DND-41 (cell line): Measurements from ENCODE around the gene RETREG2.

Source experiments
- ATAC-seq: fragments of 200-7000 bp; cut with Tn5 transposase; 3 replicates; pipeline ENCODE4 v1.9.1; 2021; ENCODE audit warnings: low read depth; ENCODE audit not compliant: insufficient read depth
- DNase-seq: peaks from one replicate; pipeline ENCODE4 v3.0.0-alpha.2; 2020
- H2AFZ ChIP-seq: 2 replicates; pipeline ENCODE4 v1.6.0; 2012; ENCODE audit warnings: low read depth, low read length
- H3K27ac ChIP-seq: 2 replicates; pipeline ENCODE4 v1.5.1; 2012; ENCODE audit warnings: low read length, inconsistent platforms
- H3K27me3 ChIP-seq: fragments of 200-600 bp; sonication (generic); 2 replicates; pipeline ENCODE4 v1.6.0; 2012; ENCODE audit warnings: low read length, mild to moderate bottlenecking, inconsistent platforms; ENCODE audit not compliant: insufficient read depth, poor library complexity
- H3K36me3 ChIP-seq: 2 replicates; pipeline ENCODE4 v1.5.1; 2012; ENCODE audit warnings: low read length, inconsistent platforms; ENCODE audit not compliant: insufficient read depth
- H3K4me1 ChIP-seq: 2 replicates; pipeline ENCODE4 v1.5.1; 2012; ENCODE audit warnings: mild to moderate bottlenecking, low read length; ENCODE audit not compliant: insufficient read depth
- H3K4me2 ChIP-seq: 2 replicates; pipeline ENCODE4 v1.6.0; 2012; ENCODE audit warnings: mild to moderate bottlenecking, moderate library complexity, low read length, inconsistent platforms; ENCODE audit not compliant: insufficient read depth
- H3K4me3 ChIP-seq, 2 experiments: fragments of 200-600 bp in 1 of 2; shearing (Covaris generic) in 1 of 2; 2 replicates each; pipeline ENCODE4 v1.5.1; 2012 to 2016; ENCODE audit warnings: inconsistent platforms in 2 of 2, low read length in 2 of 2, mild to moderate bottlenecking in 2 of 2, low read depth in 1 of 2, moderate library complexity in 1 of 2
- H3K79me2 ChIP-seq: 2 replicates; pipeline ENCODE4 v1.6.0; 2012; ENCODE audit warnings: low read length, inconsistent platforms; ENCODE audit not compliant: insufficient read depth
- H3K9ac ChIP-seq: 2 replicates; pipeline ENCODE4 v1.6.0; 2012; ENCODE audit warnings: low read depth, mild to moderate bottlenecking, inconsistent platforms, low read length, moderate library complexity
- H3K9me3 ChIP-seq: 2 replicates; pipeline ENCODE4 v1.5.1; 2012; ENCODE audit warnings: low read length, moderate library complexity, mild to moderate bottlenecking, inconsistent platforms; ENCODE audit not compliant: insufficient read depth, severe bottlenecking
- H4K20me1 ChIP-seq: 2 replicates; pipeline ENCODE4 v1.6.0; 2012; ENCODE audit warnings: low read length; ENCODE audit not compliant: insufficient read depth
- CTCF ChIP-seq: IDR thresholded peaks from 2 replicates; pipeline ENCODE4 v1.5.1; 2012; ENCODE audit warnings: borderline replicate concordance, low read length, moderate library complexity, mild to moderate bottlenecking; ENCODE audit not compliant: poor library complexity, severe bottlenecking; ENCODE audit errors: extremely low read depth
- EZH2 ChIP-seq: IDR thresholded peaks from 3 replicates; pipeline ENCODE4 v1.6.1; 2012; ENCODE audit warnings: borderline replicate concordance, low read depth, mild to moderate bottlenecking, moderate library complexity, low read length, inconsistent platforms; ENCODE audit not compliant: severe bottlenecking

The RETREG2 gene

GRCh38 chr2:219131327-219131726 is 46.7 kb upstream of the RETREG2 start:
- no peak overlapping the region for H3K4me3 ChIP-seq
- H3K27me3 ChIP-seq = no peaks in the 10 kb centered on the region
- H2AFZ ChIP-seq = no peak overlapping the region
- H3K79me2 ChIP-seq = no peaks in the 10 kb centered on the region
- no peaks in the 10 kb centered on the region for H3K36me3 ChIP-seq
- H3K27ac ChIP-seq = no peak overlapping the region
- no peak overlapping the region for H3K4me2 ChIP-seq
- no peak overlapping the region for H3K9ac ChIP-seq
- no peak for ATAC-seq
- no peaks in the 10 kb centered on the region for H3K4me1 ChIP-seq
- H4K20me1 ChIP-seq = peaks cover 5% of the 10 kb centered on the region; the same call in 1 of the 2 replicates
- DNase-seq = no peak
- TF ChIP-seq CTCF (no peak), EZH2 (no peak)
- H3K9me3 ChIP-seq = no peaks in the 10 kb centered on the region

GRCh38 chr2:219131744-219132143 is 46.3 kb upstream of the RETREG2 start:
- DNase-seq (no peak), ATAC-seq (no peak)
- no peak overlapping the region for H3K4me2 ChIP-seq
- H3K27ac ChIP-seq = no peak overlapping the region
- H3K9ac ChIP-seq = no peak overlapping the region
- no peak overlapping the region for H3K4me3 ChIP-seq
- no peaks in the 10 kb centered on the region for H3K79me2 ChIP-seq
- no peaks in the 10 kb centered on the region for H3K27me3 ChIP-seq
- no peaks in the 10 kb centered on the region for H3K9me3 ChIP-seq
- no peaks in the 10 kb centered on the region for H3K4me1 ChIP-seq
- no peak overlapping the region for H2AFZ ChIP-seq
- H3K36me3 ChIP-seq = no peaks in the 10 kb centered on the region
- peaks cover 5% of the 10 kb centered on the region; the same call in 1 of the 2 replicates for H4K20me1 ChIP-seq
- TF ChIP-seq EZH2 (no peak), CTCF (no peak)

GRCh38 chr2:219133976-219134375 is 44.1 kb upstream of the RETREG2 start:
- no peak overlapping the region for H2AFZ ChIP-seq
- H4K20me1 ChIP-seq = no peaks in the 10 kb centered on the region
- ATAC-seq (no peak), DNase-seq (no peak)
- no peak overlapping the region for H3K4me2 ChIP-seq
- no peak overlapping the region for H3K27ac ChIP-seq
- no peak for TF ChIP-seq CTCF
- TF ChIP-seq EZH2 = no peak
- H3K36me3 ChIP-seq = no peaks in the 10 kb centered on the region; the same call in 1 of the 2 replicates
- H3K79me2 ChIP-seq = no peaks in the 10 kb centered on the region
- H3K27me3 ChIP-seq = no peaks in the 10 kb centered on the region
- no peaks in the 10 kb centered on the region for H3K9me3 ChIP-seq
- no peaks in the 10 kb centered on the region for H3K4me1 ChIP-seq
- no peak overlapping the region for H3K9ac ChIP-seq
- H3K4me3 ChIP-seq = no peak overlapping the region

GRCh38 chr2:219140722-219141121 is 37.4 kb upstream of the RETREG2 start:
- no peaks in the 10 kb centered on the region for H3K27me3 ChIP-seq
- H3K9ac ChIP-seq = no peak overlapping the region
- H3K36me3 ChIP-seq = peaks cover 23% of the 10 kb centered on the region; the same call in 1 of the 2 replicates
- no peak overlapping the region for H3K27ac ChIP-seq
- H3K4me3 ChIP-seq = no peak overlapping the region
- no peaks in the 10 kb centered on the region for H3K4me1 ChIP-seq
- TF ChIP-seq EZH2 (no peak), CTCF (no peak)
- no peaks in the 10 kb centered on the region for H4K20me1 ChIP-seq
- DNase-seq (no peak), ATAC-seq (no peak)
- no peak overlapping the region for H2AFZ ChIP-seq
- no peaks in the 10 kb centered on the region for H3K9me3 ChIP-seq
- H3K79me2 ChIP-seq = no peaks in the 10 kb centered on the region
- no peak overlapping the region for H3K4me2 ChIP-seq
